Liver (tissue), 9 donors: Measurements from ENCODE around the gene WDR75. TPM values are rescaled to one million over a fixed set of nuclear protein-coding genes. Genes with fewer than 3 reads are reported as not detected.

ENCODE experiments used
- DNase-seq: peaks from one replicate; pipeline ENCODE4 v3.0.0-alpha.2; 2017; ENCODE audit warnings: low spot score
- H3K27ac ChIP-seq, 2 donors: one replicate each; pipeline ENCODE4 v1.7.0; 2013; ENCODE audit warnings: inconsistent platforms in 2 of 2, low read length in 2 of 2, control low read depth in 1 of 2, low read depth in 1 of 2, mild to moderate bottlenecking in 1 of 2
- H3K27me3 ChIP-seq, 4 donors: one replicate each; pipeline versions ENCODE4 v1.6.1 to v1.7.0; 2013; ENCODE audit warnings: low read length in 3 of 4, inconsistent platforms in 1 of 4, mild to moderate bottlenecking in 1 of 4, moderate library complexity in 1 of 4; ENCODE audit not compliant: control insufficient read depth in 4 of 4, insufficient read depth in 4 of 4
- H3K36me3 ChIP-seq, 4 donors: one replicate each; pipeline versions ENCODE4 v1.6.1 to v1.7.0; 2013; ENCODE audit warnings: low read length in 3 of 4, mild to moderate bottlenecking in 3 of 4, low read depth in 1 of 4, moderate library complexity in 1 of 4; ENCODE audit not compliant: control insufficient read depth in 4 of 4, insufficient read depth in 3 of 4
- H3K4me1 ChIP-seq, 4 donors: one replicate each; pipeline versions ENCODE4 v1.6.1 to v1.7.0; 2013; ENCODE audit warnings: low read length in 3 of 4, mild to moderate bottlenecking in 3 of 4, moderate library complexity in 1 of 4; ENCODE audit not compliant: control insufficient read depth in 4 of 4, insufficient read depth in 4 of 4
- H3K4me3 ChIP-seq, 3 donors: one replicate each; pipeline versions ENCODE4 v1.6.1 to v1.7.0; 2013; ENCODE audit warnings: low read length in 3 of 3, control low read depth in 1 of 3, low read depth in 1 of 3, mild to moderate bottlenecking in 1 of 3
- H3K9ac ChIP-seq, 2 donors: one replicate each; pipeline ENCODE4 v1.7.0; 2013; ENCODE audit warnings: low read length in 2 of 2, mild to moderate bottlenecking in 2 of 2, moderate library complexity in 2 of 2, control low read depth in 1 of 2, low read depth in 1 of 2
- H3K9me3 ChIP-seq, 4 donors: one replicate each; pipeline versions ENCODE4 v1.6.1 to v1.7.0; 2013; ENCODE audit warnings: low read length in 3 of 4; ENCODE audit not compliant: control insufficient read depth in 4 of 4
- EGR1 ChIP-seq, 2 donors: IDR thresholded peaks; 2 replicates each; pipeline ENCODE4 v1.6.1; 2016 to 2018; ENCODE audit warnings: antibody characterized with exemption in 2 of 2, low read depth in 2 of 2
- FOXA1 ChIP-seq: IDR thresholded peaks from 2 replicates; pipeline ENCODE4 v1.6.1; 2016; ENCODE audit warnings: antibody characterized with exemption
- GABPA ChIP-seq, 2 donors: IDR thresholded peaks in 1 of 2; conservative IDR thresholded peaks in 1 of 2; 2 replicates each; pipeline ENCODE4 v1.6.1; 2016; ENCODE audit warnings: antibody characterized with exemption in 2 of 2, mild to moderate bottlenecking in 1 of 2, moderate library complexity in 1 of 2
- HNF4A ChIP-seq, 2 donors: conservative IDR thresholded peaks; 2 replicates each; pipeline ENCODE4 v1.6.1; 2016; ENCODE audit warnings: antibody characterized with exemption in 2 of 2, mild to moderate bottlenecking in 2 of 2
- HNF4G ChIP-seq: IDR thresholded peaks from 2 replicates; pipeline ENCODE4 v1.6.1; 2016; ENCODE audit warnings: antibody characterized with exemption
- MAX ChIP-seq: IDR thresholded peaks from 2 replicates; pipeline ENCODE4 v1.6.1; 2016; ENCODE audit warnings: antibody characterized with exemption
- NR2F2 ChIP-seq: IDR thresholded peaks from 2 replicates; pipeline ENCODE4 v1.6.1; 2016; ENCODE audit warnings: antibody characterized with exemption
- SP1 ChIP-seq: IDR thresholded peaks from 2 replicates; pipeline ENCODE4 v1.6.1; 2018; ENCODE audit warnings: antibody characterized with exemption, mild to moderate bottlenecking
- YY1 ChIP-seq: IDR thresholded peaks from 2 replicates; pipeline ENCODE4 v1.6.1; 2016; ENCODE audit warnings: antibody characterized with exemption, mild to moderate bottlenecking
- ZBTB33 ChIP-seq: IDR thresholded peaks from 2 replicates; pipeline ENCODE4 v1.6.1; 2016; ENCODE audit warnings: antibody characterized with exemption
- WGBS: extraction: QIAGEN DNeasy Blood & Tissue Kit; methylation state at CpG from one replicate; pipeline ENCODE4 v1.1.7; 2013; 5-methylcytosine and 5-hydroxymethylcytosine counted together
- polyA plus RNA-seq, 2 donors: library from polyadenylated mRNA; stranded (reverse) in 1 of 2; unstranded in 1 of 2; fragments of 200-250 nt in 1 of 2; fragments of >200 nt in 1 of 2; fragmentation: Nextera tagmentation in 1 of 2; extraction: Ambion mirVana in 1 of 2; gene quantifications; one replicate each; pipeline versions ENCODE4 v1.2.1 to v1.2.3, GENCODE V29; 2013 to 2015
- total RNA-seq, 2 donors: library from RNA; depleted of rRNA; stranded (reverse); fragments of >200 nt; gene quantifications; one replicate each; pipeline ENCODE4 v1.2.3, GENCODE V29; 2014
- TF ChIP-seq, protein P1 (sequence below): IDR thresholded peaks from 2 replicates; pipeline ENCODE4 v1.6.1; 2016; ENCODE audit warnings: antibody characterized with exemption
- donor health status: healthy.
- donor health status: healthy.
- donor health status: healthy.
- donor health status: healthy.
- donor health status: healthy.

The WDR75 gene
- total and polyA plus RNA-seq, 4 donors: 7.9 to 24.5 (median 15.1) TPM

DNA sequence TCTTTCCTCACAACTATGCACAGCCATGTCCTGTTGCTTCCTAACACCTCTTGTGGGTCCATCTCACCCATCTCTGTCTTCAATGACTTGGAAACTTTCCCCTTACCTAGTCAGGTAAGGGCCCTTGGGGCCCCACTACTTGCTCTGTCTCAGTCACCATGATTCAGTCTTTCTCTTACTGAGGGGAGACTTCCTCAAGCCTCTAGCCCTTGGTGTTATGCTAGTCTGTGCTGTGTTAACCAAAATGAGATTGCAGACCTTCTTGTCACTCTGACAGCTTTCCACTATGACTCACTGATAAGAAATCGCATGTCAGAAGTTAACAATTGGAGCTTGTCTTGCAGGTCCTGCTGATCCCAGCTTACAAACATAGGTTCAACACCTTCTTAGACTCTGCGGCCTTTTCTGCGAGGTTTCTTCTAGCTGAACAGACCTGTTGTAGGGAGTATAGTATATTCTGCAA, 65.3 kb downstream of the WDR75 start:
- TF ChIP-seq YY1 (no peak), GABPA (IDR thresholded peaks at IDR 0.05 in 1 of 2, conservative IDR thresholded peaks at IDR 0.05 in 1 of 2) (no peak)
- TF ChIP-seq, protein P1, sequence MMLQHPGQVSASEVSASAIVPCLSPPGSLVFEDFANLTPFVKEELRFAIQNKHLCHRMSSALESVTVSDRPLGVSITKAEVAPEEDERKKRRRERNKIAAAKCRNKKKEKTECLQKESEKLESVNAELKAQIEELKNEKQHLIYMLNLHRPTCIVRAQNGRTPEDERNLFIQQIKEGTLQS: no peak
- no peak overlapping the region for H3K27ac ChIP-seq

GRCh38 chr2:189511210-189511959, 70.1 kb downstream of the WDR75 start:
- TF ChIP-seq HNF4G (no peak), MAX (no peak), HNF4A (conservative IDR thresholded peaks at IDR 0.05) (no peak), SP1 (no peak)
- no peak overlapping the region for H3K9ac ChIP-seq
- H3K27me3 ChIP-seq: no peaks in the 10 kb centered on the region
- H3K9me3 ChIP-seq: no peaks in the 10 kb centered on the region
- peaks cover 0 to 3% (median 0%) of the 10 kb centered on the region in 4 donors for H3K4me1 ChIP-seq
- H3K27ac ChIP-seq: no peak overlapping the region
- DNase-seq: no peak
- no peaks in the 10 kb centered on the region for H3K36me3 ChIP-seq
- no peak overlapping the region for H3K4me3 ChIP-seq
- 93% methylated on average over 2 of the region's 2 CpGs for WGBS

More for the DNA sequence above, 65.3 kb downstream of the WDR75 start:
- H3K9ac ChIP-seq: no peak overlapping the region
- 84% methylated on average over 3 of the region's 3 CpGs for WGBS
- DNase-seq: no peak
- H3K4me1 ChIP-seq: no peaks in the 10 kb centered on the region
- no peaks in the 10 kb centered on the region for H3K27me3 ChIP-seq
- no peaks in the 10 kb centered on the region for H3K36me3 ChIP-seq
- no peaks in the 10 kb centered on the region for H3K9me3 ChIP-seq
- no peak overlapping the region for H3K4me3 ChIP-seq

GRCh38 chr2:189511960-189512319, 70.7 kb downstream of the WDR75 start:
- no peak overlapping the region for H3K9ac ChIP-seq

More at GRCh38 chr2:189511960-189512319, 70.7 kb downstream of the WDR75 start:
- no peak for TF ChIP-seq MAX
- TF ChIP-seq EGR1 (IDR thresholded peaks at IDR 0.05; ENCODE audit: low read depth in 2 of 2): no peak
- TF ChIP-seq, protein P1: no peak
- no peak for TF ChIP-seq ZBTB33
- TF ChIP-seq NR2F2: no peak
- no peak for TF ChIP-seq HNF4A (conservative IDR thresholded peaks at IDR 0.05)
- no peak for TF ChIP-seq YY1
- no peak for TF ChIP-seq FOXA1
- no peak overlapping the region for H3K4me3 ChIP-seq
- DNase-seq: no peak
- no peaks in the 10 kb centered on the region for H3K9me3 ChIP-seq
- H3K27me3 ChIP-seq: no peaks in the 10 kb centered on the region
- peaks cover 0 to 3% (median 0%) of the 10 kb centered on the region in 4 donors for H3K4me1 ChIP-seq
- H3K36me3 ChIP-seq: no peaks in the 10 kb centered on the region
- no peak overlapping the region for H3K27ac ChIP-seq
